HFF-Myc (cell line): ENCODE measurements around the gene PRKG1.

ENCODE experiments used
- DNase-seq: peaks from one replicate; pipeline ENCODE4 v3.0.0-alpha.2; 2011; ENCODE audit warnings: low read depth; ENCODE audit errors: extremely low read depth
- H3K4me3 ChIP-seq: replicated peaks from 2 replicates; pipeline ENCODE4 v1.5.1; 2011; ENCODE audit warnings: low read depth, mild to moderate bottlenecking, control low read depth, low read length
- CTCF ChIP-seq: IDR thresholded peaks from 2 replicates; pipeline ENCODE4 v1.5.1; 2012; ENCODE audit warnings: mild to moderate bottlenecking, low read depth, low read length, control low read depth; ENCODE audit errors: missing control alignments

The PRKG1 gene

GRCh38 chr10:51170518-51171245 is 96.4 kb downstream of the PRKG1 start:
- H3K4me3 ChIP-seq, result no peak overlapping the region
- DNase-seq, result no peak
- TF ChIP-seq CTCF, result no peak

GRCh38 chr10:51171946-51172345 is 97.7 kb downstream of the PRKG1 start:
- DNase-seq, result no peak
- no peak overlapping the region for H3K4me3 ChIP-seq
- TF ChIP-seq CTCF, result no peak

GRCh38 chr10:51176976-51177695 is 102.8 kb downstream of the PRKG1 start:
- TF ChIP-seq CTCF, result no peak
- DNase-seq, result no peak
- H3K4me3 ChIP-seq, result no peak overlapping the region

- no peak overlapping the region for H3K4me3 ChIP-seq
- TF ChIP-seq CTCF, result no peak
- DNase-seq, result no peak
Observed at GRCh38 chr10:51178634-51179033, 104.3 kb downstream of the PRKG1 start.

GRCh38 chr10:51180141-51180540 is 105.9 kb downstream of the PRKG1 start:
- no peak for DNase-seq
- no peak for TF ChIP-seq CTCF
- H3K4me3 ChIP-seq, result no peak overlapping the region

- TF ChIP-seq CTCF, result no peak
- no peak overlapping the region for H3K4me3 ChIP-seq
- DNase-seq, result no peak
Observed at GRCh38 chr10:51183783-51184182, 109.5 kb downstream of the PRKG1 start.
